Right lobe of liver (tissue), 4 donors: ENCODE data around the gene GAS2L1.

Experiments
- POLR2A ChIP-seq: fragments of 450-650 bp; IDR thresholded peaks from one replicate; pipeline ENCODE4 v1.6.1; 2017; ENCODE audit warnings: antibody characterized with exemption, mild to moderate bottlenecking
- TF ChIP-seq, protein P1 (sequence below), 4 donors: fragments of 200-600 bp in 3 of 4; fragments of 450-650 bp in 1 of 4; IDR thresholded peaks; one replicate each; pipeline versions ENCODE4 v1.5.1 to v1.8.0; 2016 to 2022; ENCODE audit warnings: antibody characterized with exemption in 4 of 4, mild to moderate bottlenecking in 2 of 4
- donor health status: DM: no; HTN: no; CAD: no.
- donor health status: DM: no; HTN: no; CAD: no.
- donor health status: DM: no; HTN: yes; CAD: no.

DNA sequence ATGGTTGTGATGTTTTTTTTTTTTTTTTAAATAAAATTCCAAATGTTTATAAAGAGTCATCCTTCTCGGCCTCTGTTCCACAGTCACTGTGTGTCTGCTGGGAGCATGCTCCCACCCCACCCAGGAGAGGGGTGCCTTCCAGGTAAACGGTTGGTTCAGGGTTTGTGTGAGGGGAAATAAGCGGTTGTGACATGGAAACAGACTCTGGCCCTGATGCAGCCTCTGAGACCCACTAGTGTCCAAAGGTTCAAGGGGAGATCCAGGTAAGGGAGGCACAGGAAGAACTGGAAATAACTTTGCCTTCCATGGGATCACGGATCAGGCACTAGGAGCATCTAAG, 6.0 kb upstream of the GAS2L1 start:
- TF ChIP-seq, protein P1, sequence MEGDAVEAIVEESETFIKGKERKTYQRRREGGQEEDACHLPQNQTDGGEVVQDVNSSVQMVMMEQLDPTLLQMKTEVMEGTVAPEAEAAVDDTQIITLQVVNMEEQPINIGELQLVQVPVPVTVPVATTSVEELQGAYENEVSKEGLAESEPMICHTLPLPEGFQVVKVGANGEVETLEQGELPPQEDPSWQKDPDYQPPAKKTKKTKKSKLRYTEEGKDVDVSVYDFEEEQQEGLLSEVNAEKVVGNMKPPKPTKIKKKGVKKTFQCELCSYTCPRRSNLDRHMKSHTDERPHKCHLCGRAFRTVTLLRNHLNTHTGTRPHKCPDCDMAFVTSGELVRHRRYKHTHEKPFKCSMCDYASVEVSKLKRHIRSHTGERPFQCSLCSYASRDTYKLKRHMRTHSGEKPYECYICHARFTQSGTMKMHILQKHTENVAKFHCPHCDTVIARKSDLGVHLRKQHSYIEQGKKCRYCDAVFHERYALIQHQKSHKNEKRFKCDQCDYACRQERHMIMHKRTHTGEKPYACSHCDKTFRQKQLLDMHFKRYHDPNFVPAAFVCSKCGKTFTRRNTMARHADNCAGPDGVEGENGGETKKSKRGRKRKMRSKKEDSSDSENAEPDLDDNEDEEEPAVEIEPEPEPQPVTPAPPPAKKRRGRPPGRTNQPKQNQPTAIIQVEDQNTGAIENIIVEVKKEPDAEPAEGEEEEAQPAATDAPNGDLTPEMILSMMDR (IDR thresholded peaks at IDR 0.05): no peak
- TF ChIP-seq POLR2A: no peak
